HG03175 (cell line): Measurements from ENCODE around the gene MYBPH.

Experiments
- ATAC-seq: cut with Tn5 transposase; IDR thresholded peaks from one replicate; pipeline ENCODE4 v1.9.1; 2021; ENCODE audit warnings: mild to moderate bottlenecking, moderate library complexity; ENCODE audit not compliant: unreplicated experiment

Gene MYBPH, protein sequence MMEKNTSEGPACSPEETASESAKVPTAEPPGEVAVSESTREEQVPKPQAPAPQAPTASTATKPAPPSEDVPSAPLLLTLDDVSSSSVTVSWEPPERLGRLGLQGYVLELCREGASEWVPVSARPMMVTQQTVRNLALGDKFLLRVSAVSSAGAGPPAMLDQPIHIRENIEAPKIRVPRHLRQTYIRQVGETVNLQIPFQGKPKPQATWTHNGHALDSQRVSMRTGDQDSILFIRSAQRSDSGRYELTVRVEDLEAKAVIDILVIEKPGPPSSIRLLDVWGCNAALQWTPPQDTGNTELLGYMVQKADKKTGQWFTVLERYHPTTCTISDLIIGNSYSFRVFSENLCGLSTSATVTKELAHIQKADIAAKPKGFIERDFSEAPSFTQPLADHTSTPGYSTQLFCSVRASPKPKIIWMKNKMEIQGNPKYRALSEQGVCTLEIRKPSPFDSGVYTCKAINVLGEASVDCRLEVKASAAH

DNA sequence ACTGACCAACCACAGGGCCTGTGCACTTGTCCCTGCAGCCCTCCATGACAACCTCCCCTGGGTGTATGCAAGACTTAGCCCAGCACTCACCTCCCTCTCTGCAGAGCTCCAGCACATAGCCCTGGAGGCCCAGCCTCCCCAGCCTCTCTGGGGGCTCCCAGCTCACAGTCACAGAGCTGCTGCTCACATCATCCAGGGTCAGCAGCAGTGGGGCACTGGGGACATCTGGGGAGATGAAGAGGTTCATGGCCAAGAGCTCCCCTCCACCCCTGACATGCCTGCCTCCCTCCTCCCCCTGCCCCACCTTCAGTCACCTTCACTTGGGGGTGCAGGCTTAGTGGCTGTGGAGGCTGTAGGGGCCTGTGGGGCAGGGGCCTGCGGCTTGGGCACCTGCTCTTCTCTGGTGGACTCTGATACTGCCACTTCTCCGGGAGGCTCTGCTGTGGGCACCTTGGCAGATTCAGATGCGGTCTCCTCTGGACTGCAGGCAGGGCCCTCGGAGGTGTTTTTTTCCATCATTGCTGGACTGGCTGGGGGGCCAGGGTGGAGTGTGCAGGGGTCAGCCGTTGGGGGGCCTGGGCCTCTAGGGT is at the start of gene MYBPH:
MYBPH (minus strand) TSS at position 590 of the 590 bp plus-strand sequence; CDS start at position 519, 71 bp downstream.
- no peak for ATAC-seq

- no peak for ATAC-seq
Measured at GRCh38 chr1:203225071-203225470, 49.4 kb upstream of the MYBPH start.

DNA sequence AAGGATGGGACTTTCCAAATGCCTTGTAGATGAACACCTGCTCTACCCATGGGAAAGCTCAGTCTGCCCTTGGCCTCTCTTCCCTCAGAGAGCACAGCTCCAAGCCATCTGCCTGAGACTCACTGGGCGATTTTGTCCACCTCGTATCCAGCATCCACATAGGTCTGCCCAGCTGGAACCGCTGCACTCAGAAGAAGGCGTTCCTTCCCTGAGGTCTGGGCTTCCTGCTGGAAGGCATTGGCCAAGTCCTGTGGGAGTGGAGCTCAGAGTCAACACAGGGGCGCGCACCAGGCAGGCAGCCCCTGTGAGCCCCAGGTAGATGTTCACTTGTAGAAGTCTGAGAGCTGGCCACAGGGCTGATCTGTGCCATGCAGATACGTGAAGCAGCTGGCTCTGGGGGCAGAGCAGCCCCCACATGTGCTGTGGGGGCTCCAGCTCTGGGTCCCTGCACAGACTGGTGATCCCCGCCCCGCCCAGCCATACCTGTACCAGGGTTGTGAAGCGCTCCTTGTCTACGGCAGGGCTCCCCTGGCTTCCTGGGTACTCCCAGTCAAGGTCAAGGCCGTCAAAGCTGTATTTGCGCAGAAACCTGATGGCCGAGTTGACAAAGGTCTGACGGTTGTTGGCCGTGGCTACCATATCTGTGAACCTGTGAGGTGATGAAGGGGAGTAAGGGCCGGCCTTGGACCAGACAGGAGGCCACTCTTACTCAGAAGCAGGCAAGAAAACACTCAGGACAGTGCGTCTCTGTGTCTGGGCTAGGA is 47.6 kb upstream of the MYBPH start:
- no peak for ATAC-seq

- no peak for ATAC-seq
Measured at GRCh38 chr1:203219934-203220333, 44.3 kb upstream of the MYBPH start.

DNA sequence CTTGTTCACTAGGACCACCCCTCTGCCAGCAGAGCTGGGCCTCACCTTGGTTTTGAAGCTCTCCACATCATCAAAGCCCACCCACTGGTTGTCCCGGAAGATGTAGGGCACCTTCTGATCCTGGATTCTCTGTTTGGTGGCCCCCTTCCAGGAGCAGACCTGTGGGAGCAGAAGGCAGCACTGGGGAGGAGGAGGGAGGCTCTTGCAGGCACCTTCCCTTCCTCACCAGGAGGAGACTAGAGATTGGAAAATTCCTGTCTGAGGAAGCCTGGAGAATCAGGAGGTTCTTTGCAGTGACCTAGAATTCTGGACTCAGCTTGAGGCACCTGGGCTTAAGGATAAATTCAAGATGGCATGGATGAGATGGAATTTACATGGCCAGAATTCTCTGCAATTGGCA is 43.5 kb upstream of the MYBPH start:
- ATAC-seq: no peak

DNA sequence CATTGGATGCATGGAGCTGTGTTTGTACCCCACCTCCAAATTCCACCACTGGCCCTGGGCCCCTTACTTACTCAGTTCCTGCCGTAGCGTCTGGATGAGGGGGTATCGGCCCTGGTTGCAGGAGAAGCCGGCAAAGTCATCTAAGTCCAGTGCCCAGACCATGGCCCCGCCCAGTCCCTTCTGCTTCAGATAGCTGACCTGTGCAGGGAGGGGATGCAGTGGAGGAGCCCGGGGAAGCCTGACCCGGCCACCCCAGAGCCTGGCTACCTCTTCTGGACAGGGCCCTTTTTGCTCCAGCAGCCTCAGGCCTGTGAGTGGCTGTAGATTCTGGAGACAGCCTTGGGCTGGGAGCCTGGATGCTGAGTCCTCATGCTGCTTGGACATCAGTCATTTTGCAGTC is 42.0 kb upstream of the MYBPH start:
- ATAC-seq: no peak

- no peak for ATAC-seq
Measured at GRCh38 chr1:203217139-203217655, 41.6 kb upstream of the MYBPH start.

- ATAC-seq: no peak
Measured at GRCh38 chr1:203216274-203217138, 40.9 kb upstream of the MYBPH start.

GRCh38 chr1:203215573-203215972 is 39.9 kb upstream of the MYBPH start:
- ATAC-seq: no peak

DNA sequence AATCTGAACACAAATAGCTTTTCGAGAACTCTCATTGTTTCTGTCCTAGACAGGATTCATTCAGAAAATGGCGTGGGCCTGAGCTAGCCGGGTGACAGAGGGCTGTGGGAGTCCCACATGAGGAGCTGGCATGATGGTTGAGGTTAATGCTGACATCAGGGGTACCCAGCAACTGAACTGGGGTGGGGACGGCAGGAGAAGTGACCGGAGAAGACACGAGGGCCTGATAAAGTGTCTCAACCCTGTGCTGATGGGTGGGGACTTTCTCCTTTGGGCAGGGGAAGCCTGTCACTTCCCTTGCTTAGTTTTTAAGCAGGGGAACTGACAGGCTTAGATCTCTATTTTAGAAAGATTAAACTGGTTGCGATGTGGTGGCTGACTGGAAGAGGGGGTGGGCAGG is 39.2 kb upstream of the MYBPH start:
- ATAC-seq: no peak

DNA sequence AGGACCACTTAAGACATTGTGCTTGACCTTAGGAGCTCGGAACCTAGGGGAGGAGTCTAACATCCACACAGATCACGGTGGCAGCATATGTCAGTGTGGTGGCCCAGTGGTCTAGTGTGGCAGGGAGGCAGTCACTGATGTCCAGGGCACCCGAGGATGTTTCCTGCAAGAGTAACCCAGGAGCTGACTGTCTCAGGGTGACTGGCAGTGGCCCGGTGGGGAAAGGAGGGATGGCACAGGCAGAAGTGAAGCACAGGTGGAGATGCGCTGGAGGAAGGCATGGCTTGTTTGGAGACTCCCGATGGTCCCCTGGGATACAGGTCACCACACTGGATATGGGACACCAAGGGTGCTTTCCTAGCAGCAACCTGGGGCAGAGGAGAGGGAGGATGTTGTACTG is 37.5 kb upstream of the MYBPH start:
- ATAC-seq: no peak

- no peak for ATAC-seq
Measured at GRCh38 chr1:203211812-203212211, 36.2 kb upstream of the MYBPH start.

- no peak for ATAC-seq
Measured at GRCh38 chr1:203210988-203211387, 35.4 kb upstream of the MYBPH start.

- no peak for ATAC-seq
Measured at GRCh38 chr1:203210350-203210749, 34.7 kb upstream of the MYBPH start.

- no peak for ATAC-seq
Measured at GRCh38 chr1:203208181-203208580, 32.6 kb upstream of the MYBPH start.

DNA sequence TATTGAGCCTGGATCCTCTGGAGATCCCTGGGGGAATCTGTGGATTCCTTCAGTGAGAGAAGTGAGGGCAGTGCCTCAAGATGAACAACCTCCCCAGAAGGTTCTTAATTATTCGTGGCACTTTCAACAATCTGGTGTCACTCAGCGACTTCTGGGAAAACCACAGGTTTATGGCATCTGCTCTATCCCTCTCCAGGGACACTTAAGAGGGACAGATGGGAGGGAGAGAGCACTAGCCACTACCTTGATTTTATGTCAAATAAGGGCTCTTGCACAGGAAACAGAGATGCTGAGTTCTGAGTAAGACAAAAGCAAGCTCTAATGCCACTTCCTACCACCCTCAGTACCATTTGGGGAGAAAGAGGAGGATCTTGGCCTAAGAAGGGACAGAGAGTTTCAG is 32.1 kb upstream of the MYBPH start:
- ATAC-seq: no peak

DNA sequence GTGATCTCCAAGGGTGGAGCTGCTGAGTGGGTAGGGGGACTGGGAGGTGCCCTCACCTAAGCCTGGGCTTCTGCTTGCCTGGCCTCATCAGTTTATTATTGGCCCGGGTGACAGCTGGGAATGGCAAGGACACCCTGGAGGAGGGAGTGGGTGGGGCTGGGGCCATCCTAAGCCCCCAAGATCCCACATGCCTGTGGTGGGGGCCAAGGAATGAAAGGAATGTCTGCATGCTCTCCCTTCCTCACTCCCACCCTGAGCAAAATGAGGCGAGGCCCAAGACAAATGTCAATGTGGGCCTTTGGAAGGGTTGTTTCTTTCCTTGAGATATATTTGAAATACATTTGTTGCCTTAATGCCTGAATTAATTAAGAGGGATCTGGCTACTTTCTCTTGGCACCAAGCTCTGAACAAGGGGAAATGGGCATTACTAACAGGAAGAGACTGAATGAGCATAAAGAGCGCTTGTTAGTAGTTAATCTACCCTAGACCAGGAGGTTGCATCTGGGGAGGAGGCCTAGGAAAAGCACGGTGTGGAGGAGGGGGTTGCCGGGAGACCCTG is 30.6 kb upstream of the MYBPH start:
- ATAC-seq: no peak

DNA sequence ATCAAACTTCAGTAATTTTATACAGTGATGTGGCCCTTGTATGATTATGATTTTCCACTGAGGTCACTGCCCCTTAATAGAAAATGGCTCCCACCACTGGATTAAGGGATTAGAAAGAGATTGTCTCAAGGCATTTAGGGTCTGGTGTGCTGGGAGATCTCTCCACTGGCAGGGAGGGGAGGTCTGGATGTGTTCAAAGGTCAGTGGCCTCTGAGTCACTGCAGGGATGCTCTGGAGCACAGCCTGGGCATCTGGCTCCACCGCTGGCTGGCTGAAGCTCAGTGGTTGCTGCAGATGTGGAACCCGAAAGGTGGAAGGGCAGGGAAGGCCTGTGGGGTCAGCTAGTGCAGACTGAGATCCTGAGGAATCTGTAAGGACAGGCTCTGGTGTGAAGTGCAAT is 29.1 kb upstream of the MYBPH start:
- no peak for ATAC-seq

DNA sequence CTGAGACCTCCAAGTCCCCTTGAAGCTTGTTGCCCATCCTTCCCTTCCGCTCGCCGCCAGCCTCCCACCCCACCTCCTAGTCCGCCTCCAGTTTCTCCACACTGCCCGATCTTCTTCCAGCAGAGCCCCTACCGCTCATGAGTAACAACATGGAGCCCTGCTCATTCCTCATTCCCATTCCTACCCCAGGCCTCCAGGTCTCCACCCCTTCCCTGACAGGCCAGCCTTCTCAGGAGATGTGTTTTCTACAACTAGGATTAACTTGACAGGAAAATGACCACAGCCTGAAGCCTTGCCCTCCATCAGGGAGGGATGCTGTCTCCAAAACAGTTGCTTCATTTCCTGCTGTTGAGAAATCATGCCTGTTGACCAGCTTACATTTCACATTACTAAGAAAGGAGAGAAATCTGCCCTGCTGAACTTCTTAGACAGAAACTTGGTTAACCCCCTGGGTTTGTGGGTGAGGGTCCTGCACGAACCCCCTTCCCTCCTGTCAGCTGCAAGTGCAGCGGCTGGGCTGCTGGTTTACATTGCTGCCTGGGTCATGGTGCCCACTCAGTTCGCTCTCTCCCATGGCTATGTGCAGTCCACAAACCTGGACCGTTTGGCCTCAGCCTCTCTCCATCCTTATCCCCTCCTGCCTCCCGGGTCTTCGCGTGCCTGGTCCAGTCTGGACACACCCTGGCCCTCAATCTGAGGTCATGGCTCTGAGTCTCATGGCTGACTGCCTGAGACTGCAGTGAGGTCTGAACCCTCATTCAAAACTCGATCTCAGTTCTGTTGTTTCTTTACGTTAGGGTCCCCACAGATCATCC is 27.0 kb upstream of the MYBPH start:
- ATAC-seq: no peak
